ENCODE results near the gene C6orf15. TPM values are rescaled to one million over a fixed set of nuclear protein-coding genes. Genes with fewer than 3 reads are reported as not detected.

Gene C6orf15
- total RNA-seq, 1 donor from 2014 or later = not detected

DNA sequence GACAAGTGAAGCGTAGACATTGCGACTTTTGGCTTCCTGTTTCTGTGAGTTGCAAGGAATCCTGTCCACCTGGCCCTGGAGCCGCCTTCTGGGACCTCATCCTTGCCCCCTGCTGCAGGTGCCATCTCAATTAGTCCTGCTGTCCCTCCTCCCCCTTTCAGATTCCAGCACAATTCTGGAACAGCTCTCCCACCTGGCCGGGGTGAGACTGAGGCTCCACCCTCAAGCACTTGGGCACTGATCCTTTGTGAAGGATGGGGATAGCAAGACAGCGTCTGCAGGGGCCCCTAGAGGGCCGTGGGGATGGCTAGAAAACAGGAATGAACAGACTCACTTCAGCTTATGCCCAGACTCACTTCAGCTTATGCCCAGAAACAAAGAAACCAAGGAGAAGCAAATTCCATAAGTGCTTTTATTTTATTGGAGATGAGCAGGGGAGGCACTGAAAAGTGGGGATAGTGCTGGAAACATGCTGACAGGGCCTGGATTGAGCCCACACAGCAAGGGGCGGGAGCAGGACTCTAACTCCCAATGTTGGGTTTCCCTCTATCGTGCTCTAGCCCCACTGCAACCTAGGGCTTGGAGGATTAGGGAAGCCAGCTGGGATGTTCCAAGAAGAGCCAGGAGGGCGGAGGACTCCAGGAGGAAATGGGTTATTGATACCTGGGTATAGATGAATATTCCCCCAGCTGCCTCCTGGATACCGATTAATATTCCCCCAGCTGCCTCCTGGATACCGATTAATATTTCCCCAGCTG, 1.4 kb downstream of the C6orf15 start:
- H3K27ac Mint-ChIP-seq (ENCODE audit: unreplicated experiment) = no peak overlapping the region
- DNase-seq (ENCODE audit: extremely low spot score, unreplicated experiment) = no peak

GRCh38 chr6:31107052-31107451, 5.3 kb downstream of the C6orf15 start:
- Mint-ChIP-seq H3K4me3 (ENCODE audit: unreplicated experiment) (no peak overlapping the region), H3K4me1 (ENCODE audit: unreplicated experiment) (no peaks in the 10 kb centered on the region), H3K9me3 (ENCODE audit: unreplicated experiment) (no peaks in the 10 kb centered on the region), H3K27me3 (ENCODE audit: unreplicated experiment) (peaks cover 40% of the 10 kb centered on the region), H3K36me3 (ENCODE audit: unreplicated experiment) (no peaks in the 10 kb centered on the region), H3K27ac (ENCODE audit: unreplicated experiment) (no peak overlapping the region)
- no peak for TF ChIP-seq CTCF (IDR thresholded peaks at IDR 0.05)
- no peak for DNase-seq (ENCODE audit: extremely low spot score, unreplicated experiment)

More for the DNA sequence above, 1.4 kb downstream of the C6orf15 start:
- Mint-ChIP-seq H3K4me1 (ENCODE audit: unreplicated experiment) (peaks cover 32% of the 10 kb centered on the region), H3K36me3 (ENCODE audit: unreplicated experiment) (no peaks in the 10 kb centered on the region), H3K27me3 (ENCODE audit: unreplicated experiment) (peaks cover 32% of the 10 kb centered on the region), H3K9me3 (ENCODE audit: unreplicated experiment) (no peaks in the 10 kb centered on the region), H3K4me3 (ENCODE audit: unreplicated experiment) (no peak overlapping the region)
- TF ChIP-seq CTCF (IDR thresholded peaks at IDR 0.05) = no peak

GRCh38 chr6:31103136-31103535, 9.2 kb downstream of the C6orf15 start:
- Mint-ChIP-seq H3K27ac (ENCODE audit: unreplicated experiment) (no peak overlapping the region), H3K4me3 (ENCODE audit: unreplicated experiment) (no peak overlapping the region), H3K4me1 (ENCODE audit: unreplicated experiment) (no peaks in the 10 kb centered on the region), H3K36me3 (ENCODE audit: unreplicated experiment) (no peaks in the 10 kb centered on the region), H3K9me3 (ENCODE audit: unreplicated experiment) (no peaks in the 10 kb centered on the region), H3K27me3 (ENCODE audit: unreplicated experiment) (peaks cover 32% of the 10 kb centered on the region)
- no peak for TF ChIP-seq CTCF (IDR thresholded peaks at IDR 0.05)
- DNase-seq (ENCODE audit: extremely low spot score, unreplicated experiment) = no peak

GRCh38 chr6:31098449-31098938, 13.9 kb downstream of the C6orf15 start:
- Mint-ChIP-seq H3K36me3 (ENCODE audit: unreplicated experiment) (no peaks in the 10 kb centered on the region), H3K4me3 (ENCODE audit: unreplicated experiment) (no peak overlapping the region), H3K9me3 (ENCODE audit: unreplicated experiment) (no peaks in the 10 kb centered on the region), H3K27me3 (ENCODE audit: unreplicated experiment) (peaks cover 28% of the 10 kb centered on the region), H3K4me1 (ENCODE audit: unreplicated experiment) (peaks cover 1% of the 10 kb centered on the region), H3K27ac (ENCODE audit: unreplicated experiment) (no peak overlapping the region)
- DNase-seq (ENCODE audit: extremely low spot score, unreplicated experiment) = no peak
- TF ChIP-seq CTCF (IDR thresholded peaks at IDR 0.05) = no peak

DNA sequence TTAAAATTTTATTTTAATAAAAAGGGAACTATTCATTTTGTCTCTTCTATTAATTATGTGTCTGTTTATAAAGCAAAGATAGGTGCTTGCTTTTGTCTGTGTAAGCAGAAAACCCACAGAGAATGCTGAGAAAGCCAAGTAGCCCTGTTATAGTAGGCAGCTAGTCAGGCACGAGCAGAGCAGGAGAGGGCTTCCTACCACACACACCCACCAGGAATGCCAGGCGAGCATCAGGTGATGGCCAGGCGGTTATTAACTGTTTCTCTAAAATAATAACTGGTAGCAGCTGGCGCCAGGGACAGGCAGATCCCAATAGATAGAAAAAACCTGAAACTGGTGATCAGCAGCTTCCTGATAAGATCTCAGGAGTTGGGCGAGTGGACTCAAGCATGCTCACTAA, 15.7 kb downstream of the C6orf15 start:
- H3K4me1 Mint-ChIP-seq (ENCODE audit: unreplicated experiment) = peaks cover 1% of the 10 kb centered on the region
- H3K36me3 Mint-ChIP-seq (ENCODE audit: unreplicated experiment) = no peaks in the 10 kb centered on the region
- no peak for DNase-seq (ENCODE audit: extremely low spot score, unreplicated experiment)
- no peak overlapping the region for H3K27ac Mint-ChIP-seq (ENCODE audit: unreplicated experiment)
- no peak for TF ChIP-seq CTCF (IDR thresholded peaks at IDR 0.05)
- H3K9me3 Mint-ChIP-seq (ENCODE audit: unreplicated experiment) = no peaks in the 10 kb centered on the region
- H3K27me3 Mint-ChIP-seq (ENCODE audit: unreplicated experiment) = peaks cover 24% of the 10 kb centered on the region
- H3K4me3 Mint-ChIP-seq (ENCODE audit: unreplicated experiment) = no peak overlapping the region
